Calu3 (cell line): ENCODE results near the gene CUBN. TPM values are rescaled to one million over a fixed set of nuclear protein-coding genes. Genes with fewer than 3 reads are reported as not detected.

Experiments used
- BruUV-seq: library from RNA; stranded (reverse); fragments of 400-500 nt; replicated peaks from 2 replicates; lab custom pipeline; 2021; lab: Mats Ljungman, UMichigan
- CTCF ChIA-PET: fragments of 300-600 bp; sonication (Branson Sonifier 250); formaldehyde crosslinking; loops from one replicate; lab custom pipeline; 2022; ENCODE audit warnings: antibody characterized with exemption; lab: Charles Lee
- DNase-seq: peaks from one replicate; pipeline ENCODE4 v3.0.0; 2022
- H3K27ac Mint-ChIP-seq: one replicate; pipeline ENCODE4 v1.8.0; 2022; ENCODE audit warnings: mixed read lengths; ENCODE audit not compliant: unreplicated experiment
- H3K27me3 Mint-ChIP-seq: one replicate; pipeline ENCODE4 v1.8.0; 2022; ENCODE audit warnings: mixed read lengths; ENCODE audit not compliant: unreplicated experiment
- H3K36me3 Mint-ChIP-seq: one replicate; pipeline ENCODE4 v1.8.0; 2022; ENCODE audit warnings: mild to moderate bottlenecking, moderate library complexity, mixed read lengths; ENCODE audit not compliant: insufficient read depth, unreplicated experiment
- H3K4me1 Mint-ChIP-seq: one replicate; pipeline ENCODE4 v1.8.0; 2022; ENCODE audit warnings: mild to moderate bottlenecking, low read depth, mixed read lengths; ENCODE audit not compliant: unreplicated experiment
- H3K4me3 Mint-ChIP-seq: one replicate; pipeline ENCODE4 v1.8.0; 2022; ENCODE audit warnings: mild to moderate bottlenecking, low read depth, moderate library complexity, mixed read lengths; ENCODE audit not compliant: unreplicated experiment
- H3K9me3 Mint-ChIP-seq: one replicate; pipeline ENCODE4 v1.8.0; 2022; ENCODE audit warnings: low read depth, mixed read lengths; ENCODE audit not compliant: unreplicated experiment
- CTCF ChIP-seq: fragments of 200-600 bp; IDR thresholded peaks from one replicate; pipeline ENCODE4 v1.8.0; 2022; ENCODE audit warnings: antibody characterized with exemption; ENCODE audit not compliant: unreplicated experiment
- intact Hi-C: fragments of 100-400 bp; cut with micrococcal nuclease; formaldehyde crosslinking; loops from one replicate; pipeline ENCODE4 v1.10.0; 2022; ENCODE audit not compliant: unreplicated experiment
- total RNA-seq: library from RNA; stranded (reverse); gene quantifications from 2 replicates; pipeline ENCODE4 v1.2.3, GENCODE V29; 2022

Gene CUBN
- total RNA-seq, 1 experiment from 2014 or later, result 0.92 TPM

GRCh38 chr10:16992611-16993119 lies 136.9 kb downstream of the CUBN start:
- intact Hi-C loops, result no loop called here
- CTCF ChIA-PET, result no interaction called here
- Mint-ChIP-seq H3K36me3 (peaks cover 7% of the 10 kb centered on the region), H3K4me1 (peaks cover 11% of the 10 kb centered on the region), H3K4me3 (no peak overlapping the region), H3K9me3 (peaks cover under 1% of the 10 kb centered on the region), H3K27me3 (no peaks in the 10 kb centered on the region), H3K27ac (no peak overlapping the region)
- BruUV-seq, result no TSS peak
- DNase-seq, result no peak
- TF ChIP-seq CTCF, result no peak

- H3K4me3 Mint-ChIP-seq, result no peak overlapping the region
- peaks cover 7% of the 10 kb centered on the region for H3K36me3 Mint-ChIP-seq
- H3K27ac Mint-ChIP-seq, result no peak overlapping the region
- CTCF ChIA-PET, result no interaction called here
- intact Hi-C loops, result no loop called here
- H3K4me1 Mint-ChIP-seq, result peaks cover 10% of the 10 kb centered on the region
- no peaks in the 10 kb centered on the region for H3K27me3 Mint-ChIP-seq
- no peaks in the 10 kb centered on the region for H3K9me3 Mint-ChIP-seq
- DNase-seq, result no peak
- no peak for TF ChIP-seq CTCF
- BruUV-seq, result no TSS peak
These were observed 138.6 kb downstream of the CUBN start for GRCh38 chr10:16991011-16991410.

- no peak for TF ChIP-seq CTCF
- Mint-ChIP-seq H3K9me3 (no peaks in the 10 kb centered on the region), H3K4me3 (no peak overlapping the region), H3K27me3 (no peaks in the 10 kb centered on the region), H3K27ac (no peak overlapping the region), H3K36me3 (peaks cover 7% of the 10 kb centered on the region), H3K4me1 (peaks cover 6% of the 10 kb centered on the region)
- DNase-seq, result no peak
- CTCF ChIA-PET, result no interaction called here
- no TSS peak for BruUV-seq
- intact Hi-C loops, result no loop called here
These were observed 139.8 kb downstream of the CUBN start for GRCh38 chr10:16989826-16990293.

GRCh38 chr10:16988900-16989299 lies 140.7 kb downstream of the CUBN start:
- H3K9me3 Mint-ChIP-seq, result no peaks in the 10 kb centered on the region
- BruUV-seq, result no TSS peak
- no peak for DNase-seq
- peaks cover 7% of the 10 kb centered on the region for H3K36me3 Mint-ChIP-seq
- no peak overlapping the region for H3K4me3 Mint-ChIP-seq
- H3K4me1 Mint-ChIP-seq, result peaks cover 6% of the 10 kb centered on the region
- CTCF ChIA-PET, result no interaction called here
- TF ChIP-seq CTCF, result no peak
- no peaks in the 10 kb centered on the region for H3K27me3 Mint-ChIP-seq
- no peak overlapping the region for H3K27ac Mint-ChIP-seq
- intact Hi-C loops, result no loop called here
